Mucosa of stomach (tissue), 1 donor: ENCODE measurements around the gene LRRC15.
A peak's percentile ranks its signal among the peaks of the same experiment; 100 is the strongest.

ENCODE experiments used
- H3K27me3 ChIP-seq: one replicate; pipeline ENCODE4 v1.7.0; 2013; ENCODE audit warnings: mild to moderate bottlenecking, low read length; ENCODE audit not compliant: control insufficient read depth, insufficient read depth
- H3K36me3 ChIP-seq: one replicate; pipeline ENCODE4 v1.7.0; 2013; ENCODE audit warnings: low read length; ENCODE audit not compliant: control insufficient read depth, insufficient read depth
- H3K4me1 ChIP-seq: one replicate; pipeline ENCODE4 v1.7.0; 2013; ENCODE audit warnings: mild to moderate bottlenecking, low read length; ENCODE audit not compliant: control insufficient read depth, insufficient read depth
- H3K4me3 ChIP-seq: one replicate; pipeline ENCODE4 v1.7.0; 2013; ENCODE audit warnings: low read length
- H3K9ac ChIP-seq: one replicate; pipeline ENCODE4 v1.7.0; 2013; ENCODE audit warnings: mild to moderate bottlenecking, low read length, moderate library complexity
- H3K9me3 ChIP-seq: one replicate; pipeline ENCODE4 v1.7.0; 2013; ENCODE audit warnings: mild to moderate bottlenecking, low read length, moderate library complexity; ENCODE audit not compliant: control insufficient read depth
- donor health status: Pancreatic carcinoma.

Gene LRRC15

GRCh38 chr3:194318511-194319161 is 50.9 kb downstream of the LRRC15 start:
- no peaks in the 10 kb centered on the region for H3K27me3 ChIP-seq
- no peaks in the 10 kb centered on the region for H3K36me3 ChIP-seq
- H3K4me3 ChIP-seq, result no peak overlapping the region
- no peak overlapping the region for H3K9ac ChIP-seq
- peaks cover 49% of the 10 kb centered on the region for H3K4me1 ChIP-seq
- H3K9me3 ChIP-seq, result no peaks in the 10 kb centered on the region

DNA sequence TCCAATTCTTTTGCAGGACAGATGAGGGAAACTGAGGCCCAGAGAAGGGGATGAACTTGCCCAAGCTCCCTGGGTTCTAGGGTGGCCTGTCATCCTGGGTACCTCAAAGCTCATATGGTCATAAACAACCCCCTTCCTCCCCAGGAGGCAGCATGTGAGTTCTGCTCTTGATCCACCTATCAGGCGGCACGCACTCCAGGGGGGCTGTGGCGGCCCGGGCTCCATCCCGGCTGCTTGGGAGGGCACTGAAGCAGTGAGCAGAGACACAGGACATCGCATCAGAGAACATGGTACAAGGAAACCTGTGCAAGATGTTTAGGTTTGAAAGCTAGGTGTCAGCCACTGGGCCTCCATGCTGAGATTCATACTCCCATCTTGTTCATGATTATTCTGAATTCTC is 52.6 kb downstream of the LRRC15 start:
- no peak overlapping the region for H3K9ac ChIP-seq
- no peaks in the 10 kb centered on the region for H3K9me3 ChIP-seq
- H3K27me3 ChIP-seq, result no peaks in the 10 kb centered on the region
- no peaks in the 10 kb centered on the region for H3K36me3 ChIP-seq
- no peak overlapping the region for H3K4me3 ChIP-seq
- peaks cover 39% of the 10 kb centered on the region for H3K4me1 ChIP-seq

DNA sequence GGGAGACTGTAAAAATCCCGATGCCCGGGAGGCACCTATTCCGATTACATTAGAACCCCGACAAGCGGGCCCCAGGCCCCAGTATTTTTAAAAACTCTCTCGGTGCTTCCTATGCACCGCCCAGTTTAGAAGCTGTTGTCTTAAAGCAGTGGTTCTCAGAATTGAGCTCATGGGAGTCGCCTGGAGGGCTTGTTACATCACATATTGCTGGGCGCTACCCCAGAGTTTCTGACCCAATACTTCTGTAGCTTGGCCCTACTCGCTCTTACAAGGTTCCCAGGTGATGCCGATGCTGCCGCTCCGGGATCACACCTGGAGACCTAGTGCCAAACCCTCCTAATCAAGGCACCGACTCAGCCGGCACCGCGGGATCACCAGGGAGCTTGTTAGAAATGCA is 53.6 kb downstream of the LRRC15 start:
- no peak overlapping the region for H3K4me3 ChIP-seq
- peak overlapping the region; percentile 71 for H3K9ac ChIP-seq
- peaks cover 31% of the 10 kb centered on the region for H3K4me1 ChIP-seq
- H3K36me3 ChIP-seq, result no peaks in the 10 kb centered on the region
- no peaks in the 10 kb centered on the region for H3K27me3 ChIP-seq
- H3K9me3 ChIP-seq, result no peaks in the 10 kb centered on the region

DNA sequence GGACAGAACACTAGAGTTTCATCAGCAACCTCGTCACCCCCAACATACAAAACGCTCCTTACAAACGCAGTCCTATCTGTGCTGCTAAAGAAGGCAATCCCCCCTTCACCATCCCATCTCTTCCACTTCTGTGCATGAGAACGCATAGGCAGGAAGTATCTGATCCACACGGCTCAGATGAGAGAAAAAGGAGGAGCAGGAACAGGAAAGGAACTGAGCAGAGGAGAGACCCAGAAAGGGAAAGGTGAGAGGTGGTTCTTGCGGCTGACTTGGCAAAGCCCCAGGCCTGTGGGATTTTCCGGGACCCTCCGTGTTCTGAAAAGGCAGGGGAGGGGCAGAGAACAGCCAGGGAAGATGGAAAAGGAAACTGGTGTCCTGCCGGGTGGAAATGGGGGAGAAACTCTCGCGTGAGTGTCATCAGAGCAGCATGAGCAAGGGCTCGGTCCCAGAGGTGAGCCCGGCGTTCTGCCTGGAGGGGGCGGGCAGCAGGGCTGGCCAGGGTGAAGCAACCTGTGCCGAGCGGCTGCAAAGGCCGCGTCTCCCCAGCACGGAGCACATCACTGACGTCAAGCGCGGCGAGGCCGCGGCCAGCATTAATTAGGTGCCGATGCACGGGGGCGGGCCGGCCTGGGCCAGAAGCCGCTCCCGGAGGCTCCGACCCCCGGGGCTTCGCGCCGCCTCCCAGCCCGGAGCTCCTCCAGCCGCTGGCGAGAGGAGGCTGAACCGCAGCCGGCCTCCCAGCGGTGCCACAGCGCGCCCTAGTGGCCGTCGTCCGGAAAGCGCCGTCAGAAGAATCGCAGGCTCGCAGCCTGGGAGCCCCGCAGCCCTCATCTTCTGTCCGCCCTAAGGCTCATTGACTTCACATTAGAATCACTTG is 54.2 kb downstream of the LRRC15 start:
- H3K9ac ChIP-seq, result peak overlapping the region; percentile 71
- H3K36me3 ChIP-seq, result no peaks in the 10 kb centered on the region
- H3K4me3 ChIP-seq, result peak overlapping the region; percentile 60
- H3K27me3 ChIP-seq, result no peaks in the 10 kb centered on the region
- peaks cover 24% of the 10 kb centered on the region for H3K4me1 ChIP-seq
- H3K9me3 ChIP-seq, result no peaks in the 10 kb centered on the region

DNA sequence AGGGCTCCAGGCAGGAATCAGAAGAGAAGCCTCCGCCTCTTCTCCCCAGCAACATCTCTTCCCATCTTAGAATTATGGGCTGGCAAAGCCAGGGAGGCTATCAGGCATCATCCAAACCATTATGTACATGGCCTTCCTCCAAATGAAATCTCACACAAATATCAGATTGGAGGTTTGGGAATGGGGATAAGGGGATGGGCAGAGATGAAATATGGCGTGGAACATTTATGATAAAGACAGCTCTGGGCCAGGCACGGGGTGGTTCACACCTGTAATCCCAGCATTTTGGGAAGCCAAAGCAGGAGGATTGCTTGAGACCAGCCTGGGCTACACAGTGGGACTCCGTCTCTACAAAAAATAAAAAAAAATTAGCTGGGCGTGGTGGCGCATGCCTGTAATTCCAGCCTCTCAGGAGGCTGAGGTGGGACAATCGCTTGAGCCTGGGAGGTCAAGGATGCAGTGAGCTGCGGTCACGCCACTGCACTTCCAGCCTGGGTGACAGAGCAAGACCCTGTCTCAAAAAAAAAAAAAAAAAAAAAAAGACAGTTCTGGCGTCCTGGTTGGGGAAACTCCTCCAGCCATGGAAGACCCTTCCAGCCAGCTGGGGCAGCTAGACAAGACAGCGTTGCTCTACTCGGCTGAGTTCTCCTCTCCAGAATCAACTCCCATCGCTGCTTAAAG is 55.0 kb downstream of the LRRC15 start:
- Histone ChIP-seq H3K4me1 (peaks cover 17% of the 10 kb centered on the region), H3K9me3 (no peaks in the 10 kb centered on the region), H3K36me3 (no peaks in the 10 kb centered on the region), H3K27me3 (no peaks in the 10 kb centered on the region), H3K9ac (peak overlapping the region; percentile 71), H3K4me3 (no peak overlapping the region)

DNA sequence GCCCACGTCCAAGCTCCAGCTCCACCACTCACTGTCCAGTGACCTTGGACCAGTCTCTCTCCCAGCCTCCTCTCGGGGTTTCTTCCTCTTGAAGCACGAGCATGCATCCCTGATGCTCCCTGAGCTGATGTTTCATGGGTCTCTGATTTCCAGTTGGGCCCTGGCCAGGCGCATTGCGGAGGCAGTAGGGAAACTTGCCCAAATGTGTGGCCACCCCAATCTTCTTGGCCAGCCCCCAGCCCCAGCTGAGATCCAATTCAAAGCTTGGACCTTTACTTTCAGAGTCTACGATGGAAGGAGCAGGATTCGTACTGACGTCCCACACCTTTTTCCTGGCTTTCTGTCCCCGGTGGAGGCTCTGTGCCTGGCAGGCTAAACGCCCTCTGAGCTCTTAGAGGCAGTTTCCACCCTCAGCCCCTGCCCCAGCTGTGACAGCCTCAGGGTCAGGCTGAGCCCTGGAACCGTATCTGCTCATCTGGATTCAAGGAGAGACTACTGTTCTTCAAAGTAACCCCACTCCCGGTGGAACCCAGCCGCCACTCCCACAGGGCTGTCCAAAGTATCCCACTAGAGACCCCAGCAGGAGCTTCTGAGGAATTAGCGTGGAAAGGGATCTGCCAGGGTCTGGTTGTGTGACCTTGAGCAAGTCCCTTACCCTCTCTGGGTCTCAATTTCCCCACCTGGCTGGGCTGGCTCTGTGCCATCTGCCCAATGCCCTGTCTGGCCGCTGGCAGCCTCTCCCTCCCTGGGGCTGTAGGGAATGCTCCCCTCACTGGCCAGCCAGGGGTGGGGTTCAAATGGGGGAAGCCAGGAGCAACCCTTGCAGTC is 55.8 kb downstream of the LRRC15 start:
- Histone ChIP-seq H3K4me3 (no peak overlapping the region), H3K27me3 (no peaks in the 10 kb centered on the region), H3K4me1 (peaks cover 17% of the 10 kb centered on the region), H3K9me3 (no peaks in the 10 kb centered on the region), H3K36me3 (no peaks in the 10 kb centered on the region), H3K9ac (no peak overlapping the region)

DNA sequence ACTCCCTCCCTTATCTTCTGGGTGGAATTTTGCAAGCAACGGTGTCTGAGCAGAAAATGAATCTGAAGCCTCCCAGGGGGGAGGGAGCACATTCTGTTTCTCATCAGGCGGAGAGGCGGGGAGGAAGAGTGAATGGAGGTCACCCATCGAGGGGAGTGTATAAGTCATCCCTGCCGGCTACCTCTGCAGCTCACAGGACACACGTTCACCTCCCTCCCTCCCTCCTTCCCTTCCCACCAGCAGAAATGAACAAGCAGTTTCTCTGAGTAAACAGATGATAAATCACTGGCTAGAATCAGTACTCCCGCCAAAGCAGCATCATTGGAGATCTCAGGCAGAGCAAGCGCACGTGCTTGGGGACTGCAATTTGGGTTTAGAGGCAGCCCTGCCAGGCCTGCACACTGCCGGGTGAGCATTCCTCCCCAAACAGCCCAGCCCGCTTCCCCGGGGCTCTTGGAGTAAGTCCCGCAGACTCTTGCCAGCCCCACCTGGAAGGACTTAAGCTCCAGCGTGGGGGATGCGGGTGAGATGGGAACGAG is 56.7 kb downstream of the LRRC15 start:
- Histone ChIP-seq H3K27me3 (peaks cover 4% of the 10 kb centered on the region), H3K4me3 (no peak overlapping the region), H3K36me3 (no peaks in the 10 kb centered on the region), H3K9ac (no peak overlapping the region), H3K4me1 (peaks cover 17% of the 10 kb centered on the region), H3K9me3 (no peaks in the 10 kb centered on the region)

- Histone ChIP-seq H3K9ac (no peak overlapping the region), H3K27me3 (peaks cover 6% of the 10 kb centered on the region), H3K4me1 (peaks cover 17% of the 10 kb centered on the region), H3K36me3 (no peaks in the 10 kb centered on the region), H3K9me3 (no peaks in the 10 kb centered on the region), H3K4me3 (no peak overlapping the region)
Observed at GRCh38 chr3:194312186-194312742, 57.3 kb downstream of the LRRC15 start.

GRCh38 chr3:194311000-194311399 is 58.5 kb downstream of the LRRC15 start:
- H3K36me3 ChIP-seq, result no peaks in the 10 kb centered on the region
- no peak overlapping the region for H3K9ac ChIP-seq
- H3K9me3 ChIP-seq, result no peaks in the 10 kb centered on the region
- H3K4me1 ChIP-seq, result peaks cover 15% of the 10 kb centered on the region
- H3K4me3 ChIP-seq, result no peak overlapping the region
- peaks cover 17% of the 10 kb centered on the region for H3K27me3 ChIP-seq

GRCh38 chr3:194310060-194310835 is 59.3 kb downstream of the LRRC15 start:
- H3K4me1 ChIP-seq, result peaks cover 11% of the 10 kb centered on the region
- H3K27me3 ChIP-seq, result peaks cover 22% of the 10 kb centered on the region
- H3K9me3 ChIP-seq, result no peaks in the 10 kb centered on the region

More at GRCh38 chr3:194310060-194310835, 59.3 kb downstream of the LRRC15 start:
- Histone ChIP-seq H3K36me3 (no peaks in the 10 kb centered on the region), H3K9ac (no peak overlapping the region), H3K4me3 (no peak overlapping the region)
